CD4-positive, alpha-beta T cell treated with Interferon alpha-2 for 1 hour (primary cell): ENCODE results near the gene CRACR2B.

Experiments used
- DNase-seq, 2 donors: peaks; one replicate each; pipeline ENCODE4 v3.0.0-alpha.2; 2020 to 2022

CRACR2B gene

DNA sequence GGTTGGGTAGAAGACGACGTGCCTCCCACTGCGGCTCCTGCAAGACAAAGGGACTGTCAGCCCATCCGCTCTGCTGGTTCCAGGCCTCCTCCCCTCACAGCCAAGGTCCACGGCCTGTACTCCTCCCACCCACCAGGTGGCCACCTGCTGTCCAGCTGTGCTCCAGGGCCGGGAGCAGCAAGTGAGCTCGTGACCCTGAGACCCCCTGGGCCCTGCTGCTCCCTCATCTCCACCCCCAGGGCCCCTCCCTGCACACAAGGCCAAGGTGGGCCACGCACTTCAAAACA is 42.4 kb downstream of the CRACR2B start:
- no peak for DNase-seq

DNA sequence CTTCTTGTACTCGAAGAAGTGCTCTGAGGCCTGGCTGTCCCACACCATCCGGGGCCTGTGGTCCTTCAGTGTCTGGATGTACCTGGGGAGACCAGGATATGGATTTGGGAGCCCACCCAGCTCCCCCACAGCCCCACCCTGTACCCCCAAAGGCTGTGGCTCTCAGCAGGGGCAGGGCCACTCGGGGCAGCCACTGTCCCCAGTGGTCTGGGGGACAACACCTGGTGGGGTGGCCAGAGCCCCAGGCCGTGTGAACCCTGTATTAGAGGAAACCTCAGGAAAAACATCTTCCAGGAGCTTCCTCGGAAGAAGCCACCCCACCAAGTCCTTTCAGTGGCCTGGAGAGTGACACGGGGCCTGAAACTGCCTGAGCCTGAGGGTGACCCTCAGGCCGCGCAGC is 42.7 kb downstream of the CRACR2B start:
- no peak for DNase-seq

- no peak for DNase-seq
Observed at GRCh38 chr11:871472-871871, 43.8 kb downstream of the CRACR2B start.

DNA sequence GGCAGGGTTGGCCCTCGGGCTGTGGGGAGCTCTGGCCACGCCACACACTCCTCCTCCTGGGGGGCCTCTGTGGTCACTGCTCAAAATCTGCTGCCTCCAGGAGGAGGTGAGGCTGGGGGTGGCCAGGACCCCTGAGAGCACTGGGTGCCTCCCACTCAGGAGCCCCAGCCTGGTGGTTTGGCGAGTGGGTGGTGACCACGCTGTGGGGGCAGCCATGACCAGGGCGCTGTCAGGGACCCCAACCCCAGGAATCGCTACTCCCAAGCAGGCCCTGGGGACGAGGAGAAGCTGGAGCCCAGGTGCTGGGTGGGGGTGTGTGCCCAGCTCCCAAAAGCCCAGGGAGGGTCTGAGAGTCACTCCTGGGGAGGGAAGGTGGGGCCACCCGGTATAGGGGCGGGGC is 45.1 kb downstream of the CRACR2B start:
- no peak for DNase-seq

DNA sequence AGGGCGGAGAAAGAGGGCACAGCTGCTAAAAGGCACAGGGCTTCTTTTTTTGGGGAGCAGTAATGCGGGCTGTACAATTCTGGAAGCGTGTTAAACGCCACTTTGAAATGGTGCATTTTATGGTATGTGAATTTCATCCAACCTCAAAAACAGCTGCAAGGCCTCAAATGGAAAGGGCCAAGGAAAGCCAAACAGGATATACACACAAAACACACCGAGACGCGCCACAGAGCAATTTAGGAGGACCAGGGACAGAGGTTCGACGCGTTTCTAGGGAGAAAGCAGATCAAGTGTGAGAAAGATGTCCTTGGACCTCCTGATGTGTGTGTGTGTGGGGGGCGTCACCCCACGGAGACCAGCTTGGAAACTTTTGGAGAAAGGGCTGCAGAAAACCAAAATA is 46.0 kb downstream of the CRACR2B start:
- DNase-seq, result no peak

DNA sequence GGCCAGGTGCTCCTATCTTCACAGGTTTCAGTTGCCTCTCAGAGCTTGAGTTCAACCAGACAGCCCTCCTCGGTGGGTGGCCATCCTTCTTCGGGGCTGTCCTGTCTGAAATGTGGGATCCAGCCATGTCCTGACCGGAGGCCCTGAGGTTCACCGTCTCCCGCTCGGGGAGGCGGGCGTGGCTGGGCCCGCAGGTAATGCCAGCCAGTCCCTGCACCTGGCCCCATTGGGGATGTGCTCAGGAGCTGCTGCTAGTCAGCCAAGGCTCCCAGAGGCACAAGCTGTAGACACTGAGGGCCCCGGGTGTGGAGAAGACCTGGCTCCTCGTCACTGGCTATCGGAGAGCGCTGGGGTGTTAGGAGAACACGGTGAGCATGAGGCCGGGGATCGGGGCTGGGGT is 47.5 kb downstream of the CRACR2B start:
- no peak for DNase-seq

DNA sequence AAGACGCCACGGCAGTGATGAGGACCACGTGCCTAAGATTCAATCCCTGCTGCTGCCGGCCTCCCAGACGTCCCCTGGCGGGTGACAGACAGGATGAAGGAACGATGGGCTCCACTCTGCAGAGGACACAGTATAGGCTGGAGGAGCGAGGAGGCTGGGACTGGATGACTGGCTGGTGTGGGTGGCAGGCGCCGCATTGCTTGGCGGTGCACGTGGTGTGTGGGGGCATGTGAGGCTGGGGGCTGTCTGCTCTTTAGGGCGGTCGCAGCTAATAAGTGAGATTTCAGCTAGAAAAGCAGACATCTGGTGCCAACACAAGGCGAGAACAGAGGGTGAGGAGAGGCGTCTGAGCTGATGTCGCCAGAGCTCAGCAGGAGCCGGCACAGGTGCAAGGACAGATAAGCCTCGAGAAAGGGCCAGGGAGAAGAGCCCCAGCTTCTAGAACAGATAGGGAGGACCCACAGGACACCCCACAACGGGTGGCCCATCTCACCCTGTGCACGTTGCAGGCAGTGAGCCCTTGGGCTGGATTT is 48.1 kb downstream of the CRACR2B start:
- no peak for DNase-seq

GRCh38 chr11:876545-876944 is 48.8 kb downstream of the CRACR2B start:
- no peak for DNase-seq

- peak in 1 of 2 donors; percentile 13 for DNase-seq
Observed at GRCh38 chr11:877565-877964, 49.8 kb downstream of the CRACR2B start.

DNA sequence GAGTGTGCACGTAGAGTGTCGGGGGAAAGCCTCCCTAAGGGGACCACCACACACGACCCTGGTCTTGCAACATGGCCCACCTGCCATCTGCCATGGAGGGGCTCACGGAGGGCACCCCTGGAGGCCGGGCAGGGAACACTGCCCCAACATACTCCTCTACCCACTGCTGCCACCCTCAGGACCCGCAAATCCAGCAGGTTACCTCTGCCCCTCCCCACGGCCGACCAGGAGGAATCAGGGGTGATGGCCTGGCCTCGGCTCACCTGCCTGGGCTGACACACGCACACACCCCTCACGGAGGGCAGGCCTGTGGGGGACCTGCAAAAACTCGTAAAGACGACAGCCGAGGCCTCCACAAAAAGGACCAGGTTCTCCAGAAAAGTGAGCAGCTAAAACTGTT is 52.7 kb downstream of the CRACR2B start:
- no peak for DNase-seq
